ENCODE data around the gene KAZN.

KAZN gene

DNA sequence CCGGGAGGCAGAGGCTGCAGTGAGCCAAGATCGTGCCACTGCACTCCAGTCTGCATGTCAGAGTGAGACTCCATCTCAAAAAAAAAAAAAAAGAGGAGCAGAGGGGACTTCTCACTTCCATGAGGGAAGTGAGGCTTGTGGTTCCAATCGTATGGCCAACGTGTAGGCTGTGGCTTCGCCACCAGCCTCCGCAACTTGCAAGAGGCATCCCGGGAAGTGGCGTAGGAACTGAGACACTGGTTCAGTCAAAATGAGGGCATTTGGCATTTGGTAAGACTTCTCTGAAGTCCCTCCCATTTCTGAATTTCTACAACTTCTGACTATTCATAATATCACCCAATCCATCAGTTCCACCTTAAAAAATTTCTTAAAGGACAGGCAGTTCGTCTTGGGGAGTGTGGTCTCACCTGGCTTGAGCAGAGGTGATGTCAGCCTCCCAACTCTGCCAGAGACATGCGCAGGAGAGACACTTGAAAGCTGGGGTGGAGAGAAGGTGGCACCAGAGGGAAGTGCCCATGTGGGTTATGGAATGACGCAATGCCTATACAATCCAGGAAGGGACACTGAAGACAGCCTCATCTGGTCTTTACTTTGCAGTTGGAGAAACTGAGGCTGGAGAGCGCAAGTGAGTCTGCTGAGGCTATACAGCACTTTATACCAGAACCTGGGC, 17.2 kb downstream of the KAZN start:
- DNase-seq, result no peak

DNA sequence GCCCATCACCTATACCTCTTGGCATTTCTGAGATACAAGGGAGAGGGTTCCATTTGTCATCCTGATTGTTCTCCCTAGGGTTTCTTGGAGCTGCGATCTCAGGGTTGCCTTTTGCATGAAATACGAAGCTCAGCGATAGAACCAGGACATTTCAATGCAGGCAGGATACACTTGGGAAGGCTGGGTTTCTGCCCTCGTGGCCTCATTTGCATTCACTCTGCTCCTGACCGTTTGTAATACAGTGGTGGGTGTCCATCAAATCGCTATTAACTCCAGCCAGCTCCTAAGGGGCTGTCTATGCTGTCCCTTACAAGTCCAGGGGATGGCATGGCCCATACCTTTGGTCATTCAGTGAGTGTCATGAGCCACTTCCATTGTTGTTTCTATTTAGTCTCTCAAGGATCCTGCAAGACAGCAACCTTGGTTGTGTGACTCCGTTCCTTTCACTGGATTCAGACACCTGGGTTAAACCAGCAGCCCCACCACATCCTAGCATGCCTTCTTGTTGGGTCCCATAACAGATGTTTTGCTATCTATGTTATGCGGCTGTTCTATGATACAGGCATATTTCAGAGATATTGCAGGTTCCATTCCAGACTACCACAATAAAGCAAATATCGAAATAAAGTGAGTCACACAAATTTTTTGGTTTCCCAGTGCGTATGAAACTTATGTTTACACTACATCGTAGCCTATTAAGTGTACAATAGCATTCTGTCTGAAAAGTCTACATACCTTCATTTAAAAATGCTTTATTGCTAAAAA, 18.3 kb downstream of the KAZN start:
- DNase-seq, result no peak

DNA sequence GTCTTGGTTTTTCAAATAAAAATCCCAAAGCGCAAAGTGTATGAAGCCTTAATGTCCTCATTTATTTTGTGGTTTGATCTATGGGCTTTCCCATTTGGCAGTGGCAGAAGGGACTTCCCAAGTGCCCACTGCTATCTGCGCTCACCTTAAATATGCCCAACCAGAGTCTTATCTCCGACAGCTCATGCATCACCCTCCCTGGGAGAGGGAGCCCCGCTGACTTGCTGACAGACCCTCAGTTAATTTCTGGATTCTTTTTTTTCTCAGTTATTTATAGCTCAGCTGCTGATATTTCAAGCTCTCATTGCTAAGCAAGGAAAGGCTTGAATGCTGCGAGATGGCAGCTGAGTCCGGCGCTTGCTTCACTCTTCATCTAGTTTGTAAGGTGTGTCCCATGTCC, 19.3 kb downstream of the KAZN start:
- DNase-seq, result no peak

DNA sequence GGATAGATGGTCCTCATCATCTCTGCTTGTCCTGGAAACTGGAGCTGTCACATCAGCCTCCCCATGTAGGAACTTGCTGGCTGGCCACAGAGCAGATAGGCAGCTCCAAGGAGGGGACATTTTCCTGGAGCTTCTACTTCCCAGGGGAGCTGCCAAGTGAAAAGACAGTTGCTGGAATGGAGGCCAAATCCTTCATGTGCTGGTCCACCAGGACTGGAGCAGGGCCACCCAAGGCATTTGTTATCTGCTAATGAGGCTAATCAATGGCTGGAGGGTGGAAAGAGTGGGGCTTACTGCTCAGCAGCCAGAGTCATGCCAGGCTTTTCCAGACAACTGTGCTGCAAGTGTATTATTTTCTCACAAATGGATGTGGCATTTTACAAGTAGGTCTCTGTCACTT, 22.5 kb downstream of the KAZN start:
- no peak for DNase-seq

DNA sequence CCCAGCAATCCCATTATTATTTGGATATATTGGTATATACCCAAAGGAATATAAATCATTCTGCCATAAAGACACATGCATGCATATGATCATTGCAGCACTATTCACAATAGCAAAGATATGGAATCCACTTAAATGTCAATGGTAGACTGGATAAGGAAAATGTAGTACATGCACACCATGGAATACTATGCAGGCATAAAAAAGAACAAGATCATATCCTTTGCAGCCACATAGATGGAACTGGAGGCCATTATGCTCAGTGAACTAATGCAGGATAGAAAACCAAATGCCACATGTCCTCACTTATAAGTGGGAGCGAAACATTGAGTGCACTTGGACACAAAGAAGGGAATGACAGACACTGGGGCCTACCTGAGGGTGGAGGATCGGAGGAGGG, 24.6 kb downstream of the KAZN start:
- no peak for DNase-seq

DNA sequence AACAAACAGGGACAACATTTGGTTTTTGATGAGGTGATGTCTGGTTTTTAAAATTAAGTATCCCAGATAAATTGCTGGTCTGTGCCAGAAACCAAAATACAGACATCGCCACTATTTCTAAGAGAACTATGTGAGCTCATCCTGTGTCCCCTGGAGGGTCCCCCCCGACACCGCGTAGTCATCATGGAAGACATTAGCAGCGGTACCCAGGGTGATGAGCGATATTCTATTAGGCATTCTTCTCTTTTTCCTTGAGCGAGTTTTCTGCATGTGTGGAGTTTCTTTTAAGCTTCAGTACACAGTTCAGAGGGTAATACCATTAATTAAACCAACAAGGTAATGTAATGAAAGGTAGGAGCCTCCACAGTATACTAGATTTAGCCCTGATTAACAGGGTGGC, 26.5 kb downstream of the KAZN start:
- DNase-seq, result no peak

DNA sequence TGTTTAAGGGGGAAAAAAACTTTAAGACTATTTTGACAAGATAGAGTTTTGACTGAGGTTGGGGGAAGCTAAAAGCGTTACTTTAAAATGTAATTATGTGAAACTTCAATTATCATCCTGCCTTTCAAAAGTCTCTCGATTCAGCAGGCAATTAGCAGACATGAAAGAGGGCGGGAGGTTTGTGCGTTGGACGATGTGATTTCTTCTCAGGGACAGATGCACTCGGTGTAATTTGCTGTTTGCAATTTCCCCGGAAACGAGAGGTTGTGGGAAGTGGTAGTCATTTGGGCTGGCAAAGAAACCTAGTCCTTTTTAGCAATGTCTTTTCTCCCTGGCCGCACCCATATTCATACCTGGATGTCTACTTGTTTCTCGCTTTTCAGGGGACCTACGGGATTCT, 27.1 kb downstream of the KAZN start:
- DNase-seq, result no peak

DNA sequence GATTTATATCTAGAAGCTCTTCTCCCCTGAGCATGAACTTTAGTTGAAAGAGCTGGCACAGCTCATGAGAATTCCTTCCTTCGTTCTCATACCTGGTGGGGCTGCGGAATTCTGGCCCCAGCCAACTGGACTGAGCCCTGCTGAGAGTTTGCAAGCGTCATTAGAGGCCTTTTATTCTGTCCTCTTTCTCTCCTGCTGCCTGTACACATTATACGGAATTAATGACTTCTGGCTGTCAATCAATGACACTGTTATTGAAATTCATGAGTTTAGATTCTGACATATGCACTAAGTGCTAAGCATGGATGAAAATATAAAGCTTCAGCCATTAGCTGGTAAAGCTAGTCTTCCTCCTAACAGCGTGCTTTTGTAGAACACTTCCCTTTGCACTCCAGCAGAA, 27.5 kb downstream of the KAZN start:
- no peak for DNase-seq

DNA sequence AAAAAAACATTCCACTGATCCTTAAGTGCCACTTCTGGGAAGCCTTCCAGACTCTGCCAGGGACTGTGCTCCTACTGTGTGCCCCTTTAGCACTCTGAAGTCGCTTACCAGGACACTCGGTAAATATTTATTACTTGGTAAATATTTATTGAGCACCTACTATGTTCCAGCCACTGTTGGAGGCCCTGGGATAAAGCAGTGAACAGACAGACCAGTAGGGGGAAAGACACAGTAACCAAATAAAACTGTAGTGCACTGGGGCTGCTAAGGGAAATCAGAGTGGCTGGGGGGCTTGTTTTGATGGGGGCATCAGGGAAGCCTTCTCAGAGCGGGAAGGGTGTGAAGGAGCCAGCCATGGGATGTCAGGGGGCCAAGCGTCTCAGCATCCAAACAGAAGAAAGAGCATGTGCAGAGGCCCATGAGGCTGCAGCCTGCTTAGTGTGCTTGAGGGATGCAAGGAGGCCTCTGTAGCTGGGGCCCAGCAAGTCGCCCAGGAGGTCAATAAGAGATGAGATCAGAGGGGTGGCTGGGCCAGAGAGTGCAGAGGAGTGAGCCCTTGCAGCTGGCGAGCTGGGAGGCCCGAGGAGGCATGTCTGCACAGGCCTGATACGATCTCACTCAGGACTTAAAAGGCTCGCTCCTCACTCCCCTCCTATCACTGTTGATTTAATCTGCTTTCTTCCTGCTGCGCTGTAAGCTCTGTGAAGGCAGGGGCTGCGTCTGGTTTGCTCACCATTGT, 28.6 kb downstream of the KAZN start:
- no peak for DNase-seq

DNA sequence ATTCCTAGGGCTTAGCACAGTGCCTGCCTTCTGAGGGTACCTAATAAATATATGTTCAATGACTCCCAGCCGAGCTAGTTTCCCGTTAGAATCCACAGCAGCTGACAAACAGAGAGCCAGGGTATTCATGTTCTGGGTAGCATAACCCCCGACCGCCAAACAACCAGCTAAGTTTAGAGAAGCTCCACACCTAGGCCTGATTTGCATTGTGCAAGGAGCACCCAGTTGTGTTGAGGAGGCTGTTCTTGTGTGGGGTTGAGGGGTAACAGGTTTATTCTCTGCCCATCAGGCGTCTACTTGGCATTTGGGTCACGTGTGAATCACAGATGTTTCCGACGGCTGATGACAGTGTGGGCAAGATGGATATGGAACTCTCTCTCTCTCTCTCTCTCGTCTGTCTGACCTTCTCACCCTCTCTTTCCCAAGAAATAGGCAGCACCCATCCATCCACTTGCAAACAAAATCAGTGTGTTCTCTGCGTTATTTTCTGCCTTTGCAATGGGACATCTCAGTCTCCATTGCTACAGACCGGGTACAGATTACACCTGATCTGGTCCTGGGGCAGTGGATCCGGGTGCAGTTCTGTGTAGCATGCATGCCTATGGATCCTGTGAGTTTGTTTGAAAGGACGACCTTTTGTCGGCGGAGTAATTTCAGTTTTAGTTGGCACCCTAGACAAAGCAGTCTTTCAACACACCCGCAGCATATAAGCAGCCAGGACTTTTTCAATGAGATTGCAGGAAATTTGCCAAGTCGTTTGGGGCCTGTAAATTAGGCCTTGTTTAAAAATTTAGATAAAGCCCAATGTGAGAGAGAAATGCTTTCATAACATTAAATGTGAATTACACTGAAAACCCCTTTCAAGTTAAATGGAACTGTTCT, 29.4 kb downstream of the KAZN start:
- DNase-seq, result no peak

DNA sequence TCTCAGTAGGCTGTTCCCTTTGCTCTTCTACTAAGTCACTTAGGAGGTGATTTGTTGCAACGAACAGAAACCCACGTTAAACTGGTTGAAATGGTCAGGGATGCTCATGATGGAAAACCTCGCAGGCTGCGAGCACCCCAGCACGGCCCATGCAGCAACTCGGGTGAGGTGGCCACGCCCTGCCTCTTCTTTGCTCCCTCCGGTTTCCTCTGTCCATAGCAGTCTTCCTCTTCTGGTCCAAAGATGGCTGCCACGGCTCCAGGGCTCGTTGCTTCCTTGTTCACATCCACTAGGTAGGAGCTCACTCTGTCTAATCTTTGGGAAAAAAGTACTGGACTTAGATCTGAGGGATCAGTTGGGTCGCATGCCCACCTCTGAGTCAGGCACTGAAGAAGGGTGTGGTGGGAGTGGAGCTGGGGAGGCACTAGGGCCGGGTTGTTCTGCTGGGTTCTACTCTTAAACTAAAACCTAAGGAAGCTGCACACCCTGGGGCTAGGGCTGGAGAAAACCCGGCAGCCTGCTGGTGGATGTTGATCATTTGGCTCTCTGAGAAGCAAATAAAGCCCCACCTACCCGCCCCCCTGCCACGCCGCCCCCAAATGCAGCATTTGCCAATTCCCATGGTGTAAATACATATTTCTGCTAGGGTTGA, 31.0 kb downstream of the KAZN start:
- no peak for DNase-seq

DNA sequence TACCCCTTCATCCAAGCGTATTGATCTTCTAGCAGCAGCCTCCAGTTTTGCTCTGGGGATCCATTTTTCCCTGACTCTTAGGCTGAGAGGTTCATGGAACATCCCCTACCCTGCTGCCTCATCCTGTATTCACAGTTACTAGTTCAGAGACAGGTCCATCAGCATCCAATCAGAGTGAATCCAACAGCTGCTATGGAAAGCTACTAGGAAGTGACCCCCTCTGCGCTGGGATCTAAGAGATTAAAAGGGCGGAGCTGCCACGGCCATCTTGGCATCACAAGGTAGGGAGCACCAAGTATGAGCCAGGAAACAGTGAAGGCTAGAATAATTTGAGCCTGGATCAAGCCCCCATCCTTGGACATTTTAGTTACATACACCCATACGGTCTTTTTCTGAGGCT, 32.5 kb downstream of the KAZN start:
- no peak for DNase-seq

DNA sequence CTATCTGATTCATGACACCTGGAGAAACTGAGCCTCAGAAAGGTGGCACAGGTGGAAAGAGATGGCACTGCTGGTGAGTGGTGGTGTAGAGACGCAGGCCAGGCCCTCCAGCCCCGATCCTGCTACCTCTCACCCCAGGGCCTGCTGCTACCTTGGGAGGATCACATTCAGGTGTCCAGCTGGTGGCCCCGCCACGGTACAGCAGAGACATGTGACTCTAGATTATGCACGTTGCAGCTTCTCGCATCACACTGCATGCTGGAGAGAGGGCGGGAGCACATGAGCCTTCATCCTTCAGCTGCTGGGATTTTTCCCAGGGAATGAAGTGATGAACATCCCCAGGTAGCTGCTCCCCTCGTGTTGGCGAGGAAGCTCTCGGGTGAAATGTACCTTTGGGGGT, 32.9 kb downstream of the KAZN start:
- no peak for DNase-seq

DNA sequence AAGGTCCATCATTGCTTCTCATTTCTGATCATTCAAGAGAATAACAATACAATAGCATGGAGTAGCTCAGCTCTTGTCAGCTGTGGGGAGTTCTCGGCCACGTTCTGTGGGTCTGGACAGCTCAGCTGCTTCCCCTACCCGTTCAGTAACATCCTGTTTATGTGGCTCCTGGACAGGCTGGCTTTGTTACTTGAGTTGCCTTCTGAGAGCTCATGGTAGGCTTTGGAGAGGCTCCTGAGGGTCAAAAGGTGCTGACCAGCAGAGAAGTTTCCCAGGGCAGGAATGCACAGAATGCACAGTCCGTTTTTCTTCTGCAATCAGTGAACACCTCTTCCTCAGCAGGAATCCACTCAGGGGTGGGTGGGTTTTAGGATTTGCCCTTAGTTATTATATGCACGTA, 36.0 kb downstream of the KAZN start:
- DNase-seq, result no peak

DNA sequence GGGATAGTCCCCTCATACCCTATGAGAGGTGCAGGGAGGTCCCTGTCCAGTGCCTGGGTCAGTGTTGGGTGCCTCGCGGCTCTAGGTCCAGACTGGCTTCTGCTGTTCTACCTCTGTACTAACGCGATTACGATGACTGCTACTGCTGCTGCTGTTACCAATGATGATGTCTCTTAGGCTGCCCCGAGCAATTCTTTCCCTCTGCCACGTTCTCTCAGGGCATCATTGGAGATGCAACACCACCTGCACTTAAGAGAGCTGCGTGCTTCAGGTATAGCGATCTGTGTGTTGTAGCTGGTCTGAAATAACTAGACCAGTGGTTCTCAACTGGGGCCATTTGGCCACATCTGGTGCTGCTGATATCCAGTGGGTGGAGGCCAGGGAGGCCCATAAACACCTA, 36.9 kb downstream of the KAZN start:
- DNase-seq, result no peak

DNA sequence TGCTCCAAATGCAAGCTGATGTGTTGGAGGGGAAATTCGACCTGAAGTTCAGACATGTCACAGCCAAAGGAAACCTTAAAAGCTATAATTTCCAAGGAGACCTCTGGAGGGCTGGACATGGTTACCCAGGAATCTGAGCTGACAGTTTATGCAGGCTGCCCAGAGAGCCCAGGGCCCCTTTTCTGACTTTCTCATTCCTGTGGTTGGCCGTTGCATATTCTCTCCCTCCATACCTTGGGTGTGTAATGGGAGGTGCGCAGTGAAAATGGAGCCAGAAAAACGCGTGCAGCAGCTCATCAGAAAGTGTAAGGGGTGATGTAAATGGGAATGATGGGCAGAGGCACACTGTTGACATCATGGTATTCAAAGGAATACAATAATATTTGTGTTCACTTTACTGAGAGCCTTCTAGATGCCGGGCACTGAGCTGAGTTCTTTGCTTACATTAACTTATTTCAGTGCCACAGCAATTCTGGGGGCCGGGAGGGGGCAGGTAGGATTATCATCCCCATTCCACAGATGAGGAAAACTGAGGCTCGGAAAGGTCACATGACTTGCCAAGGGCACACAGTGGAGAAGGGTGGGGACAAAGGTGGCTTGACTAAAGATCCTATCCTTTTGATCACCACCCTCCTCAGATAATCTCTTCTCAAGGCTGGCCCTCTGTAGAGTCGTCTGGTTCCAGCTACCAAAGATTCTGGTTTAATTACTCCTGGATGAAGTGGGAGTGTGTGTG, 38.6 kb downstream of the KAZN start:
- DNase-seq, result no peak

DNA sequence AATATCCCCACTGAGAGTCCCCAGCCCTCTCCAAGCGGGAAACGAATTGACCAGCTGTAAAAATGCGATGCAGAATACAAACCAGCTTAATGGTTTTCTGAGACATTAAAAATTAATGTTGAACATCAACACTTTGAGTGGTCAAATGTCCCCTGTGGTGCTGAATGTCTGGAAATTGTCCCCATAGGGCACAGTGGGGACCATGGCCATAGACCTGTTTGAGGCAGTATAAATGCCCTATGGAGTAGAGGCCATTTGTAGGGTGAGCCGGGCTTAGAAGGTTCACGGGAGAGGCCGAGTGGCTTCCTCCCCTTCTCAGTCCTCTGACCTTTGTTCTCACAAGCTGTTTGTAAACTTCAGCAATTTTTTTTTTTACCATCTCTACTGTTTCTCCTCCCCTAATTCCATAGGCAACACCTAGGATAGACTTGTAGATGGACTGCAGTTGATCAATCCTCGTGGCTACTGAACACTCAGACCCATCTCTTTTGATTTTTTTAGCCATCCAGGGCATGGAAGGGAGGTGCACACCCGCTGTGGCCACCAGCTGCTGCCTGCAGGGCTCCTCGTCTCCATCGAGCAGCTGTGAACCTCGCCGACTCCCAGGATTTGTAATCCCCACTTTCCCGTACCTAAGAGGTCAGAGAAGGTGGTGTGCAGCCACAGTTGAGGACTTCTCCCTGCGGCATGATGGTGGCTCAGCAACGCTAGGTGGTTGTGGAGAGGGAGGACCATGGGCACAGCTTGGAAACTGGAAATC, 41.0 kb downstream of the KAZN start:
- no peak for DNase-seq

DNA sequence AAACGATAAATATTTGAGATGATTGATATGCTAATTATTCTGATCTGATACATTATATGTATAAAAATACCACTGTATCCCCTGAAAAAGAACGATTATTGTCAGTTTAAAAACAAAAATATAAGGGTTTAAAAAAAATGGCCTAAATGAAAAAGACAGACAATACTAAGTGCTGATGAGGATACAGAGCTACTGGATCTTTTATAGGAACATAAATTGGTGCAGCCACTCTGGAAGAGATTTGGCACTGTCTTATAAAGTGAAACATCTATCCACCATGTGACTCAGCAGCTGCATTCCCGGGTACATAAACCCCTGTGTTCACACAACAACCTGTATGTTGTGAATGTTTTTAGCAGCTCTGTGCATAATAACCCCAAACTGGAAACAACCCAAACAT, 44.2 kb downstream of the KAZN start:
- DNase-seq, result no peak

DNA sequence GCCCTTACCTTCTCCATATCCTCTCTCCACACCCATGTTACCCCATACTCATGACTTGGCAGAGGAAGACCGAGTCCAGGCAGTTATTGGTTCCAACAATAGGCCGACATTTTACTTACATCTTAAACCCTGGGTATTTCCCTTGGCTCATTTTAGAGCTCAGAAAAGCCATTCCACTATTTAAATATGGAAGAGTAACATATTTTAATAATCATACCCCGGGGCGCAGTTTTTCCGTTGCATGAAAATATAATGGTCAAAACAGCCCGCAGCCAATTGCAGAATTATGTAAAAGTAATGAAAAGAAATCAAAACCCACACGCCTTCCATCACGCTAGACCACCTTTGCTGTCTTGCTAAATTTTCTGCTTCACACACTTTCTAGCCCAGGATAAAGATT, 48.5 kb downstream of the KAZN start:
- DNase-seq, result no peak

DNA sequence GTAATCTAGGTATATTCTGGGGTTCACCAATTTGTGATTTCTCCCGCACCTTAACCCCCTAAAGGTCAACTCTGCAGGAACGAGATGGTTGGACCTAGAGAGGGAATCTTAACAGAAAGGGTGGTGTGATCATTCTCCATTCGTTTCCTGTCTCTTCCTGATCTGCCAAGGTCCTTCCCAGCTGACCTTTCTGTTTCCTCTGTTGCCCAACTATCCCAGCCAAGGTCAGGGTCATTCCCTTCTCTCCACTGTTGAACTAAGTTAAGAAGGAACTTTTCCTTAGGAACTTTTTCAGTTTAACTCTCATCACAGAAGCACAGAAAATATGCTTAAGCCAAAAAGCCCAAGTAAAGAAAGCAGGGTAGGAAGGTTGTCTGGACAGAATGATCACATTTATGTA, 49.3 kb downstream of the KAZN start:
- DNase-seq, result no peak

DNA sequence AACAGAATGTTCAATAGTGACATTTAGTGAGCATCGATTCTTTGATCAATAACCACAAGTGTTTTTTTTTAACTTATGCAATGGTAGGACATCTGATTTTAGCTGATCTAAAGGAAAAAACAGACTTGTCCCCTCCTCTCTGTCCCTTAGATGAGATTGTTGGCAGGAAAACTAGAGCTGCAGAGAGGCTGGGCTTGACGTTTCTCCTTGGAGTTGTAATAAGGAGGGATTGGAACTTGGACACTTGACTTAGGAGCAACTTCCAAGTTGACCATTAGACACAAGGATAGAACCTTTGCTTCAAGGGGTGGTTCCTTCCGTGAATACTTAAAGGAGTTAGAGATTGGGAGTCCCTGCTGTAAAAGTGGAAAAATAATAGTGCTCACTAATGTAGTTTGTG, 49.9 kb downstream of the KAZN start:
- no peak for DNase-seq
